Effector CD8-positive, alpha-beta T cell (primary cell): ENCODE data around the gene LAMP5.

Experiments used
- DNase-seq: peaks from one replicate; lab custom pipeline; 2025; lab: John Stamatoyannopoulos, UW

LAMP5 gene

DNA sequence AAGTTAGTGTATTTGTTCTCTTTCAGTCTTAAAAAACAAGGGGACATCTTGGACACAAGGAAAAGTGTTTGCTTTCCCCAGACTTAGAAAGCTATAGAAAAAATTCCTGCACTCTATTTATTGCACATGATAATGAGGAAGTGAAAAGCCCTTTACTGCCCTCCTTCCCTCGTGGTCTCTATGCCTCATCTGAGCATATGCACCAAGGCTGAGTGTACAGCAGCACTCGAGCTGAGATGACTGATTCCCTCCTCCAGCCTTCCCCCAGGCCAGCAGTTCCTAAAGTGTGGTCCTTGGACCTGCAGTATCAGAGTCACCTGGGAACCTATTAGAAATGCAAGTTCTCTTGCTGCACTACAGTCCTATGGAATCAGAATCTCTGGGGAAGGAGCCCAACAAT, 14.3 kb upstream of the LAMP5 start:
- no peak for DNase-seq

DNA sequence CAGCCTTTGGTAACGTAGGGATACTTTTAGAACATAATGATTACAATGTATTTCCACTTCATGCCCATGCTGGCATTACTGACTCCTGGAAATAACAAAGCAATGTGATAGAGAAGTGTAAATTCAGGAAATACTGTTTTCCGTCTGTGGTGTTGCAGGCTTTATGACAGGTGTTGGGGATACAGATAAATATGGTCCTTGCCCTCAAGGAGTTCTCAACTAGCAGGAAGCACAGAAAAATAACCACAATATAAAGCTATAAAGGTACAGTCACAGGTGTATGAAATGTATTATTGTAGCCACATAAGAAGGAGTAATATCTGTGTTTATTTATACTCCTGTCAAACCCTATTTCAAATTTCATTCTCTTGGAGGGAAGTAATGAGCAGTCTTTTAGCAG, 12.9 kb upstream of the LAMP5 start:
- DNase-seq, result no peak

- no peak for DNase-seq
Measured at GRCh38 chr20:9503526-9504245, 10.7 kb upstream of the LAMP5 start.

DNA sequence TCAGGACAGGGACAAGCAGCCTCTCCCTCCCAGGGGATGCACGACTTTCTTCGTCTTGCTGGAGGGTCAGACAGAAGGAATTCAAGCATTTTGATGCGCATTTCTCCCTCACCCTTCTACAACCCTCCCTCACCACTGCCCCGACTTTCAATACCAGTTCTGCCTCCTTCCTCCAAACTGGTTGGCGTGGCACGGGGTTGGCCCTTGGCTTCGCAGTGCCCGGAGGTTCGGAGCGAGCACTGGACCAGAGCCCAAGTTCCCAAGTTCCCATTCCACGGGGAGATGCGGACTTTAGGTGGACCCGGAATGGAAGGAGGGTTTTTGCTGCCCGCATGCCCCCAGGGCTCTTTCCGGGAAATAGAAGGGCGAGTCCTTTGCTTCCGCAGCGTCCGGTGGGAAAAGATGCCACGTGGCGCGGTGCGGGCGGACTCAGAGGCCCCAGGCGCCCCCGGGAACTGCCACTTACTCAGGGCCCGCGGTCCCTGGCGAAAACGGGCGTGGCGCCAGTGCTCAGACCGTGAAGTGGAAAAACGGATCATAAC, 8.0 kb upstream of the LAMP5 start:
- DNase-seq, result no peak

DNA sequence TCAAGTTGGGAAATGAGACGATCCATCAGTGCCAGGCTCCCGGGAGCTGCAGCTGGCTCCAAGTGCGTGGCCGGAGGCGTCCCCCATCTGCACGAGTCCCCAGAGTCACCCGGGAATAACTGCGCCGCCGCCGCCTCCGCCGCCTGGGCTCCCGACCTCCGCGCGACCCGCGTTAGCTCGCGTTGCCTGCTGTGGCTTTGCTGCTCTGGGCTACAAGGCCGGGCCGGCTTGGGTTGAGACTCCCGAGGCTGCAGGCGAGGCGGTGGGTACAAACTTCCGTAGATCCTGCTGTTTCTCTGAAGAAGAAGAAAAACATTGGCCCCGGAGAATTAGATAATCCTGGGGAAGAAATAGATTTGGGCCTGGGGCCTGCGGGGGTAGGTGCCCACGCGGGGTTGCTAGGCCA, 7.4 kb upstream of the LAMP5 start:
- DNase-seq, result no peak

DNA sequence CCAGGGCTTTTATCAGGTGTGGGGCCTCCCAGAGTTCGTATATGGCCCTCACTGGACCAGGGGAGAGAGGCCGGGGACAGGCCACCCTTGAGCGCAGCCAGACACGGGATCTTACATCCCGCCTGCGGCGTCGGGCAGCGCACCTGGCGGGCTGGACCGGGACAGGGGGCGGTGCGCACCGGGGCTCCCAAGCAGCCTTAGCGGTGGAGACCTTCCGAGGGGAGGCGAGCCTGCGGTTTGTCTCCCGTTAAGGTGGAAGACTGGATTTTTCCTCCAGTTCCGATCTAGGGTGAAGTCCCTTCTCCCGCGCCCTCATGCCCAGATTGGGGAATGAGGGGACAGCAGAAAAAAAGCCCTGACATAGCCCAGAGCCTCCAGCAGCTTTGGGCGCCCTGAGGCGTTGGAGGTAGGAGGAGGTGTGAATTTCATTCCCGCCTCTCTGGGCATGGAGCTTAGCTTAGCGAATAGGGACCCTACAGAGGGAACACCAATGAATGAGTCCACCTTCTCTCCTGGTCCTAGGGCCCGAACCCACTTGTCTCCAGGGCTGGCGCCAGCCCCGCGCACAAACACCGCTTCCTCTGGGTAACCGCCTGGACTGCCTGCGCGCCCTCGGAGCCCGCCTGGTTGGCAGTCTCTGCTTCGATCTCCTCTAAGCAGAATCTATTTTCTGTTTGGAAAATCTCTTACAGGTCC, 6.7 kb upstream of the LAMP5 start:
- no peak for DNase-seq

- DNase-seq, result no peak
Measured at GRCh38 chr20:9508240-9508661, 6.1 kb upstream of the LAMP5 start.

- no peak for DNase-seq
Measured at GRCh38 chr20:9508696-9509178, 5.7 kb upstream of the LAMP5 start.

DNA sequence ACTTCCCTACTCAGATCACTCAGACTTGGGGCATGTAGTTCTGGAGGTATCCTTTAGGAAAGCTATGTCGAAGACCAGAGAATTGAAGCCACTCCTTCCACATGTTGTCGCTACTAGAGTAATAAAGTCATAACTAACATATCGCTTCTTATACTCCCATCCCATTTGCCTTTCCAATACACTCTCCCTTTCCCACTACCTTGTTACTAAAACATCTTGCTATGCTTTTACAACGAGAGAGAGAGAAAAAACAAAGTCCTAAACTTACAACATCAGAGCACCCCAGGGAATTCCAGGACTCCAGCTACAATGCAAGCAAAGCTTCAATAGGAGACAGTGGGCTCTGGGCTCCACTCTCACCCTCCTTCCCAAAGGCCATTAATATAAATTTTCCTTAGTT, 5.1 kb upstream of the LAMP5 start:
- DNase-seq, result no peak

DNA sequence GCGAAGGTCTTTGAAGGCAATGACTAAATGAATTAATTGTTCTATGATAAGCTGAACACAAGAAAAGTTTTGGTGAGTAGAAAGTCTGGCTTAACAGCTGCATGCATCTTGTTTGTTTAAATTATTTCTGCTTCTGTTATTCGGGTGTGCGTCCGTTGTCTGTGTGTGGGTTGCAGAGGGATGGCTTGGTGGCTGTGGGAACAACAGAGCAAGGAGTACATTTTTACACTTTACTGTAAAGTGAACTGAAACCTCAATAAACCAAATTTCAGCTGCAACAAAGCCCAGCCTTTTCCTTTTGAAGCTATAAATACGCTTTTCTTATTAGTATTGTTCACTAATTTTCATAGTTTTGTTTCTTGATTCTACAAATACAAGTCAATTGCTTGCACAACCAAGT, 3.5 kb upstream of the LAMP5 start:
- no peak for DNase-seq

DNA sequence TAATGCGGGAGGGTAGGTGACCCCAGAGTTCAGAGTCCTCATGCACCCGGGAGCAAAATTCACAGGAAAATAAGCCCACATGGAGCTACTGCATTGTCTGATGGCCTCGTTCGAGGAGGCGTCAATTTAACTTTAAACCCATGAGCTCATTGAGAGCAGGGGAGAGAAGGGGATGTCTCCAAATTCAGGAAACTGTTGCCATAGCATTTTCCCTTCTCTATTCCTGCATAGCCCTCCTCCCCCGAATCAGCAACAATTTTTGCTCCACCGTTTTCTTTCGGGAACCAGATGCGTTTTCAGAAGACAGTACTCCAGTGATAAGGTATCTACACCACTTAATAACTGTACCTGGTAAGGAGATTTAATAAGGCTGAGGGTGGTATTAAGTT, 324 bp upstream of the LAMP5 start:
- DNase-seq, result no peak

GRCh38 chr20:9515214-9515585, 810 bp downstream of the LAMP5 start:
- no peak for DNase-seq

GRCh38 chr20:9515741-9516233, 1.4 kb downstream of the LAMP5 start:
- no peak for DNase-seq

- DNase-seq, result no peak
Measured at GRCh38 chr20:9516234-9516871, 2.0 kb downstream of the LAMP5 start.

GRCh38 chr20:9517297-9518162, 3.1 kb downstream of the LAMP5 start:
- DNase-seq, result no peak

DNA sequence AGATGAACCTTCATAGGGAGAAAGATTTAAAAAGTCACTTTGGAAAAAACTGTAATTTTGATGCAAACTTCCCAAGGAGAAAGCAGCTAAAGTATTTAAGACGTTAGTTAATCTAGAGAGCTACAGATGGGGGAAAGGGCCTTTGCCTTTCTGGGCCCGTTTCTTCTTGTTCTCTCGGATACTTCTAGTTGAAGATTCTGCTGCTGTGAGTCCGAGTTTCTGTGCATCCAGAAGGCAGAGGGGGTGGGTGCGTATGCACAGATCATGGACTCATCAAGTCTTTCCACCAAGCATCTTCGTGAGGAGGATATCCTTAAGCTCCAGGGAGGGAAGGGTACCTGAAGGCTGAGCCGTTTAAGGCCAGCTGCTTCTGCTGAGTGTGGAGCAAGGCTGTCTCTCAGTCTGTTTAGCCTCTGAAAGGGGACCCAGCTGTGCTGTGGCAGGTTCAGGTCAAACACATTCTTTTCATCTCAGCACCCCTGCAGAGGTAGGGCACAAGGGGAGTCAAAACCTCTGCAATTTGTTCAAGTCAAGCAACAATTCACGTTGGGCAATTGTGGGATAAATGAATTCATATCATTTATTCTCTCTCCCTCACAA, 4.3 kb downstream of the LAMP5 start:
- no peak for DNase-seq

DNA sequence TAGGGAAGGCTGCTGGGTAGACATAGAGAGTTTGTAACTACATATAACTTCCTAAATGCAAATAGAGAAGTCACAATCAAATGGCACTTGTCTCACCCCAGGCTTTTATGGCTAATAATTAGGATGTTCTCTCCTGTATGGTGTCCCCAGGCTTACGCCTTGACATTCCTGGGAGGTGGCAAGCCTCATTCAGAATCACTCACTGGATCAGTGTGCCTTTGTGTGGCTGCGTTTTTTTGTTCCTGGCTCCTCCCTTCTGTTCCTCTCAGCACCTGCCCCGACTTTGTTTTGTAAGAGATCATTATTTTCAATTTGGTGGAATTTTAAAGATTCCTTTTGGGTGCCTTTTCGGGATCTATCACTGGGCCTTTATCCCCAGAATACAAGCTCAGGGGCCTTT, 5.7 kb downstream of the LAMP5 start:
- no peak for DNase-seq

GRCh38 chr20:9523636-9524035, 9.2 kb downstream of the LAMP5 start:
- no peak for DNase-seq

DNA sequence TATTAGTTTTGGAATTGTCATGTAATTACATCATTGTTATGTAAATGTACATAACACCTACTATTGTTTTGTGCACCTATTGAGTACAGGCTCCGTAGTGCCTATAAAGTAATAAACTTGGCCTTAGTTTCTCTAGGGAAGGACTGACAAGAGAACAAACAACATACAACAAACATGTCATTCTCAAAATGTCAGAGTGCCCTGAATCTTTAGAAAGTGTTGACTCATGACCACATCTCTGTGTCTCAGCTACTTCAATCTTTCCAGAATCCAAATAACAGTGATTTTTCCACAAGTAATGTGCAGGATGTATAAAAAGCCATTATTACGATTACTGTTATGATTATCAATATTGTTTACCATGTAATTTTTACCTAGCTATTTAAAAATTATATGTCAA, 17.2 kb downstream of the LAMP5 start:
- no peak for DNase-seq

DNA sequence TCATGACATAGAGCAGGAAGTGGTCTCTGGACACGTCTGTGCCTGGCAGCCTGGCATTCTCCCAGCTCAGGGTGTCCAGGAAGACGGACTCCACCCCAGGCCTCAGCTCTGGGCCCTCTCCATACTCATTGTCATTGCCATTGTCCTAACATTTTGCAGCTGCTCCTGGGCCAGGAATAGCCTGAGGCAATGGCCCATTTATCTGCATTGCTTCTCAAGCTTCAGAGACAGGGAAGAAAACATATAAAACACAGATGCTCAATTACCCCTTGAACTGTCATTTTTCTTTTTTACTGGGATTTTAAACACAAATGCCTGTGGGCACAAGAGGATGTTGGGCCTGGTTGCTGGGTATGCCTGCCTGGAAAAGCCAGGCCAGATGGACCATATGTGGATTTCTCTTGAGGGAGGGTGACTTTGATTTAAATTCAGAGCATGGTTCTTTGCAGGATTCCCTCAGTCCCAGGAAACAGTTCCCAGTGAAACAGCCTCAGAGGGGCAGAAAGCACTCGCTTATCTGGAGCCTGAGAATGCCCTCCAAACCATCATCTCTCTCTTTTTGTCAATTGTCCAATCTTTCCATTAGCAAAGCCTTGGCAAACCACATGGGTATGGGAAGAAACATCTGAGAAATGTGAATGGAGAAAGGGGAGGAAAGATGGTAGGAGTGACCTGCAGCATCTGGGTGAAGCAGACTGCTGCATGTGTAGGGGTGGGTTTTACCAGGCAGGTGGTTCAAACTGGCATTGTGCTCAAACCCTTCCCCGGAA, 17.9 kb downstream of the LAMP5 start:
- no peak for DNase-seq

DNA sequence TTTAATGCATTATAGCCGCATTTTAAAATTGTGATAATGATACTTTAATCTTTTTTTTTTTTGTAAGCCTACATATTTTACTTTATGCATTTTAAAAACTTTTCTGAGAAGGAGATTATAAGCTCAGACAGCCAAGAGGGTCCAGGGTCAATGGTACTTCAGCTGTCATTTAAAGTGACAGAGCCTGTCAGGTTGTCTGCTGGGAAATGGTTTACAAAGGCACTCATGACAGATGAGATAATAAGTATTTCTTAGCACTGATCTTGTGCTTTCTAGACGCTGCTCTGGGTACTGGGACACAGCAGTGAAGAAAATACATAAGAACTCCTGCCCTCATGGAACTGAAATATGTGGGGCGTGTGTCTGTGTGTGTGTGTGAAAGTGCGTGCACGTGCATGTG, 19.6 kb downstream of the LAMP5 start:
- DNase-seq, result no peak
